HepG2 (cell line): ENCODE data around the gene FTCD. TPM values are rescaled to one million over a fixed set of nuclear protein-coding genes. Genes with fewer than 3 reads are reported as not detected.

ENCODE experiments used
- ATAC-seq: fragments of 200-7000 bp; cut with Tn5 transposase; 3 replicates; pipeline ENCODE4 v1.9.1; 2020; ENCODE audit warnings: mild to moderate bottlenecking, moderate library complexity
- BruUV-seq: library from RNA; stranded (reverse); fragments of 400-500 nt; replicated peaks from 2 replicates; lab custom pipeline; 2021; lab: Mats Ljungman, UMichigan
- CTCF ChIA-PET: fragments of 300-600 bp; formaldehyde crosslinking; extraction: SDS; loops from one replicate; lab custom pipeline; 2021; ENCODE audit warnings: low total read pairs, inconsistent platforms, low intra/inter-chr PET ratio; lab: Yijun Ruan, JAX
- POLR2A ChIA-PET: fragments of 350-600 bp; sonication (Branson Sonifier 250); formaldehyde crosslinking; loops from one replicate; lab custom pipeline; 2020; ENCODE audit warnings: antibody characterized with exemption, inconsistent platforms; lab: Yijun Ruan, JAX
- DNase-seq: peaks from one replicate; pipeline ENCODE4 v3.0.0-alpha.2; 2015; ENCODE audit warnings: low spot score
- FAIRE-seq: peaks from 3 replicates; lab custom pipeline; 2011; peaks lifted over from hg19 to GRCh38; lab: Jason Lieb, UNC
- H2AFZ ChIP-seq: one replicate; pipeline ENCODE4 v1.6.1; 2011; ENCODE audit warnings: low read length, inconsistent platforms
- H3K27ac ChIP-seq: fragments of 300-600 bp; 3 replicates; pipeline ENCODE4 v1.8.0; 2011; ENCODE audit warnings: mixed run types, mild to moderate bottlenecking, mixed read lengths, low read length, inconsistent platforms; ENCODE audit not compliant: insufficient read depth; ENCODE audit errors: extremely low read length
- H3K27me3 ChIP-seq, 2 experiments: fragments of 200-600 bp in 1 of 2; 2 replicates in 1 of 2; 3 replicates in 1 of 2; pipeline versions ENCODE4 v1.6.0 to v1.8.0; 2011; ENCODE audit warnings: low read length in 2 of 2, mild to moderate bottlenecking in 2 of 2, moderate library complexity in 2 of 2, inconsistent platforms in 1 of 2; ENCODE audit not compliant: insufficient read depth in 2 of 2, control insufficient read depth in 1 of 2
- H3K36me3 ChIP-seq, 2 experiments: fragments of 200-600 bp in 1 of 2; replicated peaks in 1 of 2; 2 replicates in 1 of 2; 3 replicates in 1 of 2; pipeline versions ENCODE4 v1.5.1 to v1.8.0; 2011; ENCODE audit warnings: low read length in 2 of 2, inconsistent platforms in 1 of 2; ENCODE audit not compliant: insufficient read depth in 2 of 2, control insufficient read depth in 1 of 2
- H3K4me1 ChIP-seq: 2 replicates; pipeline ENCODE4 v1.5.1; 2012; ENCODE audit warnings: low read length, inconsistent platforms; ENCODE audit not compliant: insufficient read depth
- H3K4me2 ChIP-seq: 2 replicates; pipeline ENCODE4 v1.6.0; 2011; ENCODE audit warnings: low read depth, low read length, inconsistent platforms
- H3K4me3 ChIP-seq, 3 experiments: fragments of 200-600 bp in 1 of 3; sonication (generic), shearing (Covaris generic) in 1 of 3; replicated peaks in 1 of 3; 2 replicates each; pipeline ENCODE4 v1.5.1; 2011 to 2016; ENCODE audit warnings: low read length in 3 of 3, inconsistent platforms in 2 of 3, low read depth in 2 of 3, mild to moderate bottlenecking in 2 of 3, control low read depth in 1 of 3, mixed read lengths in 1 of 3; ENCODE audit not compliant: insufficient read depth in 1 of 3
- H3K79me2 ChIP-seq: one replicate; pipeline ENCODE4 v1.6.1; 2011; ENCODE audit warnings: low read length, inconsistent platforms; ENCODE audit not compliant: insufficient read depth
- H3K9ac ChIP-seq: 2 replicates; pipeline ENCODE4 v1.6.0; 2011; ENCODE audit warnings: mild to moderate bottlenecking, low read depth, low read length, inconsistent platforms; ENCODE audit not compliant: insufficient read depth
- H3K9me3 ChIP-seq: 2 replicates; pipeline ENCODE4 v1.5.1; 2012; ENCODE audit warnings: mild to moderate bottlenecking, low read length
- H4K20me1 ChIP-seq: 2 replicates; pipeline ENCODE4 v1.6.0; 2011; ENCODE audit warnings: inconsistent platforms, mild to moderate bottlenecking, low read length, moderate library complexity; ENCODE audit not compliant: insufficient read depth
- ATF7-NPFF ChIP-seq: sonication (generic); formaldehyde crosslinking; IDR thresholded peaks from 2 replicates; pipeline ENCODE4 v1.8.1; 2023; ENCODE audit warnings: mild to moderate bottlenecking, low read depth, missing genetic modification reagents, moderate library complexity
- BORCS8-MEF2B ChIP-seq: sonication (generic); formaldehyde crosslinking; IDR thresholded peaks from 2 replicates; pipeline ENCODE4 v1.8.0; 2022; ENCODE audit warnings: mild to moderate bottlenecking, missing genetic modification reagents
- GABPB1 ChIP-seq: IDR thresholded peaks from 2 replicates; pipeline ENCODE4 v1.6.1; 2016; ENCODE audit warnings: mild to moderate bottlenecking, missing genetic modification reagents, moderate library complexity, missing compliant biosample characterization
- NR2F1 ChIP-seq, 2 experiments: fragments of 450-650 bp in 1 of 2; formaldehyde crosslinking in 1 of 2; IDR thresholded peaks; 2 replicates each; pipeline versions ENCODE4 v1.5.0 to v1.6.1; 2016 to 2020; ENCODE audit warnings: mild to moderate bottlenecking in 1 of 2, missing compliant biosample characterization in 1 of 2, missing genetic modification reagents in 1 of 2, moderate library complexity in 1 of 2
- PHF21A ChIP-seq: sonication (generic); formaldehyde crosslinking; IDR thresholded peaks from 2 replicates; pipeline ENCODE4 v1.5.0; 2020; ENCODE audit warnings: mild to moderate bottlenecking, missing genetic modification reagents
- TBP ChIP-seq: sonication (generic); formaldehyde crosslinking; IDR thresholded peaks from 2 replicates; pipeline ENCODE4 v1.5.0; 2020; ENCODE audit warnings: missing genetic modification reagents
- TCF7L2 ChIP-seq: IDR thresholded peaks from 2 replicates; pipeline ENCODE4 v1.6.1; 2011; ENCODE audit warnings: mild to moderate bottlenecking, low read depth, low read length, moderate library complexity
- TOPORS ChIP-seq: sonication (generic); formaldehyde crosslinking; IDR thresholded peaks from 2 replicates; pipeline ENCODE4 v1.8.0; 2023; ENCODE audit warnings: mild to moderate bottlenecking, missing genetic modification reagents
- ZNF17 ChIP-seq: sonication (generic); formaldehyde crosslinking; IDR thresholded peaks from 2 replicates; pipeline ENCODE4 v1.5.0; 2020; ENCODE audit warnings: mild to moderate bottlenecking, missing genetic modification reagents
- ZNF740 ChIP-seq: sonication (generic); formaldehyde crosslinking; IDR thresholded peaks from 2 replicates; pipeline ENCODE4 v1.4.0; 2020; ENCODE audit warnings: missing genetic modification reagents
- WGBS: methylation state at CpG from one replicate; pipeline ENCODE4 v1.1.6; 2017; ENCODE audit warnings: low lambda C conversion rate; 5-methylcytosine and 5-hydroxymethylcytosine counted together
- in situ Hi-C: cut with HindIII; loops from 2 replicates; pipeline ENCODE4 v1.10.0; 2017; ENCODE audit warnings: low pct_unique_long_range_greater_than_20kb; ENCODE audit not compliant: extremely low pct_ligation_motif_present
- intact Hi-C: fragments of 100-400 bp; cut with micrococcal nuclease; formaldehyde crosslinking; loops from one replicate; pipeline ENCODE4 v1.10.0; 2022; ENCODE audit not compliant: unreplicated experiment
- polyA plus RNA-seq, 8 experiments: library from polyadenylated mRNA; depleted of rRNA in 3 of 8; stranded (reverse) in 7 of 8; unstranded in 1 of 8; fragments of >200 nt; fragmentation: Illumina TruSeq in 4 of 8; extraction: Trizol in 4 of 8; gene quantifications; 2 replicates each; pipeline versions ENCODE4 v1.2.1 to v1.2.3, GENCODE V29; 2011 to 2016; ENCODE audit warnings: low read depth in 4 of 8, missing spikeins in 1 of 8, mixed read lengths in 1 of 8; ENCODE audit not compliant: insufficient read depth in 1 of 8
- total RNA-seq, 5 experiments: library from RNA; depleted of rRNA; stranded (reverse); fragments of >200 nt; fragmentation: Illumina TruSeq; extraction: Trizol; gene quantifications; 2 replicates each; pipeline ENCODE4 v1.2.3, GENCODE V29; 2016; ENCODE audit warnings: low read depth in 1 of 5

The FTCD gene
- total and polyA plus RNA-seq, 2 of the 13 experiments (the other 11 are each of a cell fraction or from before 2014, with no cell fraction given) = 75.7 to 105 TPM

GRCh38 chr21:46111857-46112724, 43.3 kb downstream of the FTCD start:
- Histone ChIP-seq H3K4me1 (no peaks in the 10 kb centered on the region), H3K36me3 (no peaks in the 10 kb centered on the region), H3K9me3 (peaks cover 11% of the 10 kb centered on the region), H2AFZ (no peak overlapping the region), H3K27ac (no peak overlapping the region), H3K79me2 (no peaks in the 10 kb centered on the region), H3K9ac (no peak overlapping the region), H3K4me2 (no peak overlapping the region), H3K27me3 (peaks cover 3 to 24% of the 10 kb centered on the region in 2 experiments; a peak in 3 of 5 replicates), H4K20me1 (no peaks in the 10 kb centered on the region), H3K4me3 (no peak overlapping the region)
- FAIRE-seq (no peak), DNase-seq (no peak), ATAC-seq (no peak)
- CTCF ChIA-PET = no interaction called here
- in situ Hi-C loops = no loop called here
- no peak for TF ChIP-seq ATF7-NPFF (CRISPR knock-in tag)
- no peak for TF ChIP-seq NR2F1 (CRISPR knock-in tag; IDR thresholded peaks at IDR 0.05)
- no peak for TF ChIP-seq BORCS8-MEF2B
- no peak for TF ChIP-seq ZNF17 (CRISPR knock-in tag)
- no peak for TF ChIP-seq GABPB1
- TF ChIP-seq PHF21A (CRISPR knock-in tag) = no peak
- no peak for TF ChIP-seq TBP (CRISPR knock-in tag)
- no peak for TF ChIP-seq TOPORS (CRISPR knock-in tag)
- TF ChIP-seq TCF7L2 = no peak
- TF ChIP-seq ZNF740 (CRISPR knock-in tag) = no peak
- 78% methylated on average over 32 of the region's 69 CpGs for WGBS
- intact Hi-C loops = no loop called here
- POLR2A ChIA-PET = no interaction called here
- BruUV-seq = no TSS peak
